CD4-positive, alpha-beta T cell treated with Interleukin-4 for 4 hours (primary cell): ENCODE results near the gene MAB21L1.

Experiments used
- DNase-seq: peaks from one replicate; pipeline ENCODE4 v3.0.0-alpha.2; 2020

MAB21L1 gene

DNA sequence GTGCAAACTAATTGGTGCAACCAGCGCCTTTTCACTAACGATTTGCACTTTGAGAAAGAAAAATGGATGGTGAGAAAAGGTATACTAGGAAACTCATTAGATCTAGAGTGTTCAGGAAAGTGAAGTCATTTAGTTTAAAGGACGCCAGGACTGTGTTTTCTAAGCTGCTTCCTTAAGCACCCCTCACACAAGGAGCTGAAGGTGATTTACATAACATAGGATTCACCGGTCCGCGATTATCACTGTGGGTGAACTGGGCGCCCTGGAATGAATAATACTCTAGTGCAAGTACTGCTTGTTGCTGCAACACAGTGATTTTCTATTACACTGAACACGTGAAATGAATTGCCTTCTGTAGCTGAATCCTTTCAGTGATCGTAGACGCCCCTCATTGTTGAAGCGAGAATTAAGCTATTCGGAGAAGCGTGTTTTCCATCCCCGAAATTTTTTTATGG is 2.6 kb upstream of the MAB21L1 start:
- DNase-seq: no peak

GRCh38 chr13:35478271-35479037 is 2.0 kb upstream of the MAB21L1 start:
- no peak for DNase-seq

DNA sequence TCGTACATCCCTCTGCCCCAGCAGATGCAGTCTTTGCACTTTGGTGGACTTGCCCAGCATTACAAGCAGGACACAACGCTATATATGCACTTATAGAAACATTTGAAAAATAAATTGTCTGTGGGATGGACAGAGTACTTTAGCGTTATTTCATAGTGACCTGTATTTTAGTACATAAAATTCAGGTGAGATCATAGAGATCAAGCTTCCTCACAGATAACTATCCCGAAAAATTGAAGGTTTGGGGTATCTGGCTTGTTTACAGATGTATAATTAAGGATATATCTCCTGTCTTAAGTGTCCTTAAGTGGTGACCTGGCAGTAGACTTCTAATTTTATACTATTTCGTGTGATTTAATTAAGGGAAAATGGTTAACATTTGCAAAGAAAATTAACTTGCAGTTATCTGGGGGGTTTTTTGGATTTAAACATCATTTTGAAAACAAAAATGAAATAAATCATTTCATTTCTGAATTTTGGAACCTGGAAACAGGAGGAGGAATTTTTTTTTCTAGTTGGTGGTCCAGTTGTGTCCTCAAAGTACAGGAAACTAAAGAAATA is 977 bp upstream of the MAB21L1 start:
- DNase-seq: no peak

- DNase-seq: no peak
Observed at GRCh38 chr13:35475212-35475959, 1.1 kb downstream of the MAB21L1 start.

GRCh38 chr13:35474496-35475211 is 1.8 kb downstream of the MAB21L1 start:
- DNase-seq: no peak

DNA sequence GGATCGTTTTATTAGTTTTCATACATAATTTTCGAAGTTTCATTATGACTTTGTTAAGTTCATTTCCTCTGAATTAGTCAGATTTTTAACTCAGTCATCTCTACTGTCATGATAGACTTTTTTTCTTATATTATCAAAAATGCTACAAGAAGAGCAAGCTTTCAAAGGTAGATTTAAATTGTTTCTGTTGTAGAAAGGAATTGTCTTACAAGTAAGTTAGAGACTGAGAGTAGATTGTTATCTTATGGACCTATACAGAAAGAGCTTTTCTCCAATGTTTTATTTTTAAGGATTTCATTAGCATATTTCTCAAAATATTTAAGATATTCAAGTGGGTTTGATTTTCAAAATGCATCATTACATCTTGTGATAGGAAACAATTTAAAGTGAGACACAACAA is 2.7 kb downstream of the MAB21L1 start:
- DNase-seq: no peak

DNA sequence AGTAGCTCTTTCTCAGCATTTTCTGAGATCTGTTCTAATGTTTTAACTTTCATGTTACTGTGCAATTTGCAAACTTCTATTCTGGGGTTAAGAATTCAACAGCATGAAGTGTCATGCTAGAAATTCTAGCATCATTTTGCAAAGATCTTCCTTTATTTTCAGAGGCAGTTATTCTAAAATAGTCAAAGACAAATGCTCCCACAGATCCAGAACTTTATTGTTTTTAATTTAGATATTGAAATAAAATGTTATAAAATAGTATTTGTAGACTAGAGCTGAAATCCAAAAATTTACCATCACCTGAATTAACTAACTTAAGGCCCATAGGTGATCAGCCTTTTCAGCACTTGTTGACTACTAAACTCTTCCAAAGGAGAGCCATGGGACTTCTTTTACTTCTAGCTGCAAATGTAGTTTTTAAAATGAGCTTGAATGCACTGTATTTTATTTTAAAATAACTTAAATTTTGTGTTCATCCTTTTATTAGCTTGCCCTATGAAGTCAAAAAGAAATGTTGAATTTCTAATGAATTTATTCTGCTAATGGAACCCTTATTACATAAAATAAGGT is 3.2 kb downstream of the MAB21L1 start:
- DNase-seq: no peak

DNA sequence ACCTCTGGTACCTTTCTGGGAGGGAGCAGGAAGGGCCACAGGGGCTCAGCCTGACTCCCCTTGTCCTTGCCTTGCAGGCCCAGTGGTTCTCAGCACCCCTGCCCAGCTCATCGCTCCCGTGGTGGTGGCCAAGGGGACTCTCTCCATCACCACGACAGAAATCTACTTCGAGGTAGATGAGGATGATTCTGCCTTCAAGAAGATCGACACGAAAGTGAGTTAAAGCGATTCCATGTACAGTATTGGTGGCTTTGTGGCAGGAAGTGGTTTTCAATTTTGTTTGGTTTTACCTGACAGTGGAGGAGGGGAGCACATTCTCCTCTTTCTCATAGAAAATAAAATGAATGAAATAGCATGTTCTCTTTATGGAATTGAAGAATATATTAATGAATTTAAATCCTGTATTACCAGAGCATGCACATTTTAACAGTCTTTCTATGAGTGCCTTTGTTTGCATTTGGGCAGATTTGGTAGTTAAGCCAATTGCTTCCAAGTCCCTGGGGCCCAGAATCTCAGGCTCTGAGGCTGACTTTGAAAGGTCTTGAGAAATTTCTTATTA is 4.1 kb downstream of the MAB21L1 start:
- no peak for DNase-seq

GRCh38 chr13:35471706-35472322 is 4.7 kb downstream of the MAB21L1 start:
- DNase-seq: no peak

DNA sequence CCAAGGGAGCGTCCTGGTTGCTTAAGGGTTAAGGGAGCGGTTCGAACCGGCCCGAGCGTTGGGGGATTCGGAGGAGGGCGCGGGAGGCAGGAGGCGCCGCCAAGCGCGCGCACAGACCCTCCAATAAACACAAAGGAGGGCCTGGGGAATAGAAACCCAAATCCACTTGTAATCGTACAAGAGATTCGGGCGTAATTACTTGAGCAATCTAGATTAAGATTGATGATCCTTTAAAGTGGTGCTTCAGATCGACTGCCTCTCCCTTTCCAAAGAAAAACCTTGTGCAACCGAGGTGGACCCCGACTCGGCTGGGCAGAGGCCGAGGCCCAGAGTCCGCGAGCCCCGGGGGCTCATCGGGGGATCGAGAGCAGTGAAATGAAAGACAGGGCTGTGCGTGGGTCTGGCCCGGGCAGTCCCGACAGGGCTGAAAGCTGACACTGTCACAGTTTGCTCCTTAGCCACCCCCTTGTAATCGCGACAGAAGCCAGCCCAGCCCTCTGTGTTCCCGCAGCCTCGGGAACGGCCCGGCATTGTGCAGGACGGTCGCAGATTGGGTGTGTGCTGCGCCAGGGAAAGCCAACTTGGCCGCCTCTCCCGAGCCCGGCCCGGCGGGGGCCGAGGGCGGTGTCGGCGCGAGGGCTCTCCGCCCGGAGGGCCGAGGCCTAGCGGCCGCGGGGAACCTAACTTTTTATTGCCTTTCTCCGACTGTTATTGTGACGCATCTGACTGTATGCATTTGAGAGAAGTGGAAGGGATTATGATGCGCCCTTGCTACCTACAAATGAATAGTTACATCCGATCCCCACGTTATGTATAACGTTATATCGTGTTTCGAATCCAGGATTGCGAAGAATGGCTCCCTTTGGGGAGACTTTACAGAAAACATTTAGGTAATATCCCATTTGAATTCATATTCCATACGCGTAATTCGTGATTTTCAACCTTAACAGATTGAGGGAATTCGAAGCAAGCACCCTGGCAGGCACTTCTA is 5.5 kb downstream of the MAB21L1 start:
- DNase-seq: no peak

DNA sequence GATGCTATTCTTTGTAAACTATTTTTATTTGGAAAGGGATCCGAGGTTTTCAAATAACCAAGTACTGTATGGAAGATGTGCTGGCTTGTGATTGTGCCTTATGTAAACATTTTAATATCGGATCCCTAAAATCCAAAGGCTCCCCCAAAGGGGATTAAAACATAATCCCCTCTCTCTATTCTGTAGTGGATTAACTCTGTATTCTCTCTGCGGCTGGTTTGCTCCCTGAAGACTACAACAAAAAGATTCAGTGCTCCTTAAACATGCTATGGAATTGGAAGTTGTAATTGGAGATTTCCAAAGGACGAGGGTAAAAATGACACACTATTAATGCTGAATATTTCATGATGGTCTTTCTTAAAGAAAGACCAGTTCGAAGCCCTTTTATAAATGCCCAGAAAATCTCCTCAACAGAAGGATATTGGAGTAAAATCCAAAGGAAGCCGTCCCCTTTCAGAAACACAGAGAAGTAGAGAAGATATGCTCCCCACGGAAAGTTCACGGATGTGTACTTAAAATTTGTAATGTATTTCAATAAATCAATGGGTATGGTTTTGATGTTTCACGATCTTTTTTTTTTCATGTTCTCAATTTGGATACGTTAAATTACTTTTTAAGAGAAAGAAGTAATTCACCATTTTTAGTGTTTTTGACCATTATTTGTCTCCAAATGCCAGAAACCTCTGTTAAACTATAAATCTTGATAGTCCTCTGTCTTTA is 6.5 kb downstream of the MAB21L1 start:
- DNase-seq: no peak

DNA sequence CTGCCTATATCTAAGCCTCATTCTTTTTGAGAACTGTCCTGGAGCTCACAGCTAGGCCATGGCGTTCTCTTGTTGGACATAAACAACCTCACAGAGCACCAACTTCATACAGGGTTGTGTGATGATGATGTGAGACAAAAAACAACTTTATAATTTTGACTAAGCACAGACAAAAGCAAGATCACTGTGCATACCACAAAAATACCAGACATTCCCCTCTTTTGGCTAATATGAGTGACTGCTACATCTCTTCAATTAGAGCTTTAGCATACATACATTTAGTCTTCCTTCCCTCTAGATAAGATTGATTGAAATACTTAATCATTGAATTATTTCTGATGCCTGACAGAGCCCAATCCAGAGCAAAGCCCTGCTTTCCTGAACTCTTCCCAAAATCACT is 8.3 kb downstream of the MAB21L1 start:
- DNase-seq: no peak

DNA sequence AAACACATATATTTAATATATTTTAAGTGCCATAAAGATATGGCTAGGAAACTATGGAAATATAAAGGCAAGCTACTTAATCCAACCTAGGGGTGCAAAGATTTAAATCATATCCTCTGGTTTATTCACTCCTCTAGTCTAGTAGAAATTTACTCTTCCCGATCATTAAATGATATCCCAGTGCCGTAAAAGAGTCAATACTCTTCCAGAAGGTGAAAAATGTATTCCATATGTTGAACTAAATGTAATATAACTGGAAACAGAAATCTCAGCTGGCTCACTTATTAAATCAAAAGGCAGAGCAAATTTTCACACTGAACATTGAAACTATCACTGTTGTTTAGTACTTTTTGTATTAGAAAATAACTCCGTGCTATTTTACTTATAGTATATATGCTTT is 11.1 kb downstream of the MAB21L1 start:
- no peak for DNase-seq

- DNase-seq: no peak
Observed at GRCh38 chr13:35460061-35460460, 16.4 kb downstream of the MAB21L1 start.

GRCh38 chr13:35457258-35457657 is 19.2 kb downstream of the MAB21L1 start:
- no peak for DNase-seq

GRCh38 chr13:35455022-35455421 is 21.5 kb downstream of the MAB21L1 start:
- no peak for DNase-seq

DNA sequence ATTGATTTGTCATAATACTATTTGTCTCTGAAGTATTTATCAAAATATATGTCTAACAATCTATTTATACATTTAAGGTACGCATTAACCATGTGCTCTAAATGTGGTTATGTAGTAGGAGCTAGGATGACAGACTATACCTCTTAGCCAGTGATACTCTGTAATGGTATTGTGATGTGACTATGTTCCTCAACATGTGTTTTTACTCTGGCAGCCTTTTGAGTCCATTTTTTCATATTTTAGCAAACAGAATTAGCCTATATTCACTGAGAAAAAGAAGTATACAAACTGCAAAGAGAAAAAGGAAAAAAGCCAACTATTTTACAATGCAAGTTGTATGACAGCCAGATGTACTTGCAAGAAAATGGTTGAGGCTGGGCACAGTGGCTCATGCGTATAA is 26.7 kb downstream of the MAB21L1 start:
- DNase-seq: no peak

DNA sequence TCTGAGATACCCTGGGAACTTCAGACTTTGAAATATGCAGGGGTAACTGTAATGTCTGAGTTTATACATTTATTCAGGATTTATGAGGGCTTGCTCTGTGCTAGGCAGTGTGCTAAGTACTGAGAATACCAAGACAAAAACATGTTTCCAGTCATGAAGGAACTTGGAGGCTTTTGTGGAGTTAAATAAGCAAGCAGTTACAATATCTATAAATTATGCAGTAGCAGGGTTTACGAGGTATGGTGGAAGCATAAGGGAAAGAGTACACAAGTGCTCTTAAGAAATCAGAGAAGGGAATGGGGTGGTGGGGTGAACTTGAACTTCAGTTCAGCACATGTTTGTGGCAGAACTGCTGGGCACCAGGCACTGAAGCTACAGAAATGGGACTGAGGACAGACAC is 28.0 kb downstream of the MAB21L1 start:
- no peak for DNase-seq
